ENCODE results near the gene NUMB.

DNA sequence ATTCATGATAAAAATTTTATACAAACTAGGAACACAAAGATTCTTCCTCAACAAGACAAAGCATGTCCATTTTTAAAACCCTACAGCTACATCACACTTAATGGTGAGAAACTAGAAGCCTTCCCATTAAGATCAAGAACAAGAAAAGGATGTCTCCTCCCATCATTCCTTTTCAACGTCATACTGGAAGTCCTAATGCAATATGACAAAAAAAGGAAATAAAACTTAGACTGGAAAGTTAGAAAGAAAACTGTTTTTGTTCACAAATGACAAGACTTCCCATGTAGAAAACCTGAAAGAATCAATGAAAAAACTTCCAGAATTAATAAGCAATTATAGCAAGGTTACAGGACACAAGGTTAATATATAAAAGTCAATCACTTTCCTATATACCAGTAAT, 82.5 kb downstream of the NUMB start:
- TF ChIP-seq POLR2A (IDR thresholded peaks at IDR 0.05) (no peak), EP300 (IDR thresholded peaks at IDR 0.05) (no peak), POLR2AphosphoS5 (IDR thresholded peaks at IDR 0.05) (no peak)
- TF ChIP-seq, protein P1, sequence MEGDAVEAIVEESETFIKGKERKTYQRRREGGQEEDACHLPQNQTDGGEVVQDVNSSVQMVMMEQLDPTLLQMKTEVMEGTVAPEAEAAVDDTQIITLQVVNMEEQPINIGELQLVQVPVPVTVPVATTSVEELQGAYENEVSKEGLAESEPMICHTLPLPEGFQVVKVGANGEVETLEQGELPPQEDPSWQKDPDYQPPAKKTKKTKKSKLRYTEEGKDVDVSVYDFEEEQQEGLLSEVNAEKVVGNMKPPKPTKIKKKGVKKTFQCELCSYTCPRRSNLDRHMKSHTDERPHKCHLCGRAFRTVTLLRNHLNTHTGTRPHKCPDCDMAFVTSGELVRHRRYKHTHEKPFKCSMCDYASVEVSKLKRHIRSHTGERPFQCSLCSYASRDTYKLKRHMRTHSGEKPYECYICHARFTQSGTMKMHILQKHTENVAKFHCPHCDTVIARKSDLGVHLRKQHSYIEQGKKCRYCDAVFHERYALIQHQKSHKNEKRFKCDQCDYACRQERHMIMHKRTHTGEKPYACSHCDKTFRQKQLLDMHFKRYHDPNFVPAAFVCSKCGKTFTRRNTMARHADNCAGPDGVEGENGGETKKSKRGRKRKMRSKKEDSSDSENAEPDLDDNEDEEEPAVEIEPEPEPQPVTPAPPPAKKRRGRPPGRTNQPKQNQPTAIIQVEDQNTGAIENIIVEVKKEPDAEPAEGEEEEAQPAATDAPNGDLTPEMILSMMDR (IDR thresholded peaks at IDR 0.05) = no peak
